NCI-H2081 treated with DMSO at 0.1 percent for 48 hours (cell line): ENCODE results near the gene TMOD2.
A peak's percentile ranks its signal among the peaks of the same experiment; 100 is the strongest.

Experiments
- DNase-seq: peaks from one replicate; lab custom pipeline; 2025; lab: John Stamatoyannopoulos, UW

TMOD2 gene

GRCh38 chr15:51818150-51818549 lies 66.8 kb downstream of the TMOD2 start:
- DNase-seq, result no peak

DNA sequence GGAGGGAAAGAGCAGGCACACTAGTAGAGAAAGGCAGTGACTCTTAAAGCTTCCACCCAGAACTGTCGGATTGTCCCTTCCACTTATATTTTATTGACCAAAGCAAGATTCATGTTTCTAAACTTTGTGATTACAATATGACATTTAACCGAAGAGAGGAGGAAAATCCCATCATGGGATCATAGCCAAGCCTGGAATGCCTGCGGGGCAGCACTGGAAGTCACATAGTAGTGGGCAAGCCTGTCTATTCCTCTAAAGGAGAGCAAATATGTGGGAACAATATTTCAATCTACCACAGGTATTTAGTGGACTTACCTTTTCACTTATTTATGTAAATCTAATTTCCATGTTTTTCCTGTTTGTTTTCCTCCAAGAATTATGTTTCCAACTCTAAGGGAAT lies 74.3 kb downstream of the TMOD2 start:
- no peak for DNase-seq

GRCh38 chr15:51828621-51829375 lies 77.4 kb downstream of the TMOD2 start:
- no peak for DNase-seq

DNA sequence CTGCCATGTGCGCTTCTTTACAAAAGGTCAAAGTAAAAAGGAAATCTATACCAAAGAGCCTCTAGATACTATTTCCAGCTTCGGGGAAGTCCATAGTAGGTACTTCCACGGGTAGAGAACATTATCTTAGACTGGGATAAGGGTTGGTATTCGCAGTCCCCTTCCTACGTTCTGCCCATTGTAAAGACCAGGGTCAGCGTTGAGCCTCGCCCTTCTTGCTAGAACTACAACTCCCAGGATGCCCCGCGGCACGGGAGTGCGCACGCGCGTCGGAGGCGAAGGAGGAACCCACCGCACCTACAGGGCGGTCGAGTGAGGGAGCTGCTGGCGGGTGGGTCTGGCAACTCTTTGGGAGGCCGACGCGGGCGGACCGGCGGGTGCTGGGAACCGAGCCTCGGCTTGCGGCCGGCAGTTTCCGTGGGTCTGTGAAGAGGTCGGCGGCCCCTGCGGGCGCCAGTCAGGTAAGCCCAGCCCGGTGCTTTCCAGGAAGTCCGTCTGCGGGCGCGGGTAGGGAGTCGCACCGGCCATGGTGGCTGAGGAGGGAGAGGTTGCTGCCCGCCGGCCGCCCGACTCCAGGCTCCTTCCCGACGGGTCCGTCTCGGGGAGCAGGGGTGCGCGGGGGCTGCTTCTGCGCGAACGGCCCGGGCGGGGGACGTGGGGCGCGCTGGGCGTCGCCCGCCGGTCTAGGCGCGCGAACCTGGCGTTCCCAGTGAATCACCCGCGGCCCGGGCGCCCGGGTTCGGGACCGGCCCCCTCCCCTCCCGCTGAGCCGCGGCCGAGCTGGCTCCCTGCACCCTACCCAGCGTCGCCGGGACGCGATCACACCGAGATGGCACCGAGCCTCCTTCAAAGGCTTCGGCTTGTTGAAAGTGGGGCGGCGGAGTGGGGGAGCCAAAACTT lies 78.2 kb downstream of the TMOD2 start, which contains the start of gene TMOD3:
TMOD3 (plus strand) TSS at position 278 of the 900 bp plus-strand sequence. CDS start 33,232 bp downstream, outside the sequence.
- peak; percentile 44 for DNase-seq

DNA sequence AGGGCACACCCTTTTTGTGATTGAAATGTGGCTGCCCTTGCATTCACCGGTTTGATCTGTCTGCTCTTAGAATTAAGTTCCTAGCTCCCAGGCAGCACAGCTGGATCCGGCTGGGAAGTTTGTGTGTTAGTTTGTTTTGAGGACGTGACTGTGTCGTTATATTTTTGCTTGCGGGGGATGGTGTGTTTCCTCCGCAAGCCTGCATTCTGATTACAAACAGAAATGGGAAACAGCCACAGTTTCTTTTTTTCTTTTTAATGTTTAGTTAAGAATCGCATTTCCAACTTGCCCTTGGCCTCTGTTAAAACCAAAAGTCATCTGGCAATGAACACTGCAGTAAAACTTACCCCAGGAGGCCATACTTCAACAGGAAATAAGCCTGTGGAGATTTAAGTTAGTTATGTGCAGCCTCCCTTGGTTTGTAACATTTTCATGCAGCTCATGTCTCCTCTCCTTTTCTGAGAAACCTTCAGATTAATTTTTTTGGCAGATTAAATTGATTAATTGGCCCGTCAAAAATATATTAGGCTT lies 78.9 kb downstream of the TMOD2 start:
- no peak for DNase-seq

DNA sequence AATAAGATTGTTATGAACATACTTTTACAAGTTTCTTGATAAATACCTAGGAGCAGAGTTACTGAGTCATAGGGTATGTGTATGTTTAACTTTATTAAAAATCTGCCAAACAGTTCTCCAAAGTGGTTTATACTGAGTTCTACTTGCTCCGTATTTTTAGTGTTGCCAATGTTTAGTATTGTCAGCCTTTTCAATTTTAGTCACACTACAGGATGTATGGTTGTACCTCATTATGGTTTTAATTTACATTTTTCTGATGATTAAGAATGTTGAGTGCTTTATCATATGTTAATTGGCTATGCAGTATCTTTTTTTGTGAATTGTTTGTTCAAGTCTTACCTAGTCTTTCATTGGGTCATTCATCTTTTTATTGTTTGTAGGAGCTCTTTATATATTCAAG lies 82.4 kb downstream of the TMOD2 start:
- no peak for DNase-seq

DNA sequence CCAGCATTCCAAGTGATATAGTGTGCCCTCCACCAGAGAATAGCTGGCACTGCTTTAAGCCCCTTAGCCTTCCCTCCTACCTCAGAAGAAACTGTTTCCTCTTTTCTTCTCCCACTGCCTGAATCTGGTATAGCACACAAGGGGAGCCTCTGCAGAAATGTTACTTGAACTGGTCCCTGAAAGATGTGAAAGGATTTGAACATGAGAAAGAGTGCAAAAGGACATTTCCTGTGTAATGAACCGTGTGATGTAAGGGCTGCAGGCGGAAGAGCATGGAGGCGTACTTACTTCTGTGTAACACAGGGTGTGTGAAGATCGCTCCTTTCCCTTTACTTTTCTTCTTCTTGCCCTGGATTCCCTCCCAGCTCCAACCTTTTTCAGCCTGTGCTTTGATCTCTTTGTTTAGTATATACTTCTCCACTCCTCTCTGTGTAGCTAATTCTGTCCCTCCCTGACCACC lies 86.4 kb downstream of the TMOD2 start:
- no peak for DNase-seq

- DNase-seq, result no peak
These were observed 86.9 kb downstream of the TMOD2 start for GRCh38 chr15:51838270-51838669.

- no peak for DNase-seq
These were observed 89.3 kb downstream of the TMOD2 start for GRCh38 chr15:51840692-51841091.

GRCh38 chr15:51841406-51842040 lies 90.1 kb downstream of the TMOD2 start:
- DNase-seq, result no peak

DNA sequence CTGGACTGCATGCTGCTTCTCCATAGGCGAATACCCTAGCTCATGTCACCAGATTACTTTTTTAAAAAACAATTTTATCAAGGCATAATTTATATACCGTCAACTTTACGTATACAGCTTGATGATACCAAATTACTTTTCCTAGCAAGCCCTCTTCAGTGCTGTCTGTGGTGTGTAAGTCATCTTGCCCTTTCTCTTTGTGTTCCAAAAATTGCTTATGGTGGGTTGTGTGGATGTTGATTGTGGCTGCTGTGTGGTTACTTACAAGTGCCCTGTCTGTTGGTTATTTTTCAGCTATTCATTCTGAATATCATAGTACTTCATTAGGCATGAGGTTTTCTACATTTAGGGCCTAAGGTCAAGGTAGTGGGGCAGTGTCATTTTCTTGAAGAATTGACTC lies 90.9 kb downstream of the TMOD2 start:
- no peak for DNase-seq

GRCh38 chr15:51842852-51843737 lies 91.7 kb downstream of the TMOD2 start:
- no peak for DNase-seq

DNA sequence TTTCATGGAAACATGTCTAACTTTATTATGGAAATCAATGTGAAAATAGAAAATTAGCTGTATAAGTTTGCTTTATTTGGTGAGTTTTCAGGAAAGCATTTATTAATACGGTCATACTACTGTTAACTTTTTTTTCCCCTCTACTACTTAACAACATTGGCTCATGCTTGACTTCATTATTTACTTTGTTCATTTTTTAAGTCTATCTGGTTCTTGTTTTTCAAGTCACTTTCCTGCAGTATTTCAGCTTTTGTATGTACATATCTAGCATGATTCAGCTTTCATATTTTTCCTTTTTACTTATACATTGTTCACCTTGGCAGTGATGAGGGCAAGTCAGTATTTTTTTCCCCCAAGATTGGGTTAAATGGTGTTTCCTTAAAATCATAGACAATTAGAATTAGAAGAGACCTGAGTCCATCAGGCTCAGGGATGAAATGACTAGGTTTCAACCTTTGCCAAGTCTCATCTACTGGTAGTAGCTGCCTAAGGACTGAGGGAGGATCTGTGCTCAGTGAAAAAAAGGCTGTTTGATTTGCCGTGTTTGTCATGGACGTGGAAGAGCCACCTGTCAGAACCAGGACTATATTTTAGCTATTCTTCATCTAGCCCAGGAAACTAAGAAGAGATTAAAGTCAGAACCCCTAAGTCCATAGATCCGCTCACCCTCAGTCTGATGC lies 93.5 kb downstream of the TMOD2 start:
- no peak for DNase-seq

- DNase-seq, result no peak
These were observed 94.7 kb downstream of the TMOD2 start for GRCh38 chr15:51846066-51846462.

DNA sequence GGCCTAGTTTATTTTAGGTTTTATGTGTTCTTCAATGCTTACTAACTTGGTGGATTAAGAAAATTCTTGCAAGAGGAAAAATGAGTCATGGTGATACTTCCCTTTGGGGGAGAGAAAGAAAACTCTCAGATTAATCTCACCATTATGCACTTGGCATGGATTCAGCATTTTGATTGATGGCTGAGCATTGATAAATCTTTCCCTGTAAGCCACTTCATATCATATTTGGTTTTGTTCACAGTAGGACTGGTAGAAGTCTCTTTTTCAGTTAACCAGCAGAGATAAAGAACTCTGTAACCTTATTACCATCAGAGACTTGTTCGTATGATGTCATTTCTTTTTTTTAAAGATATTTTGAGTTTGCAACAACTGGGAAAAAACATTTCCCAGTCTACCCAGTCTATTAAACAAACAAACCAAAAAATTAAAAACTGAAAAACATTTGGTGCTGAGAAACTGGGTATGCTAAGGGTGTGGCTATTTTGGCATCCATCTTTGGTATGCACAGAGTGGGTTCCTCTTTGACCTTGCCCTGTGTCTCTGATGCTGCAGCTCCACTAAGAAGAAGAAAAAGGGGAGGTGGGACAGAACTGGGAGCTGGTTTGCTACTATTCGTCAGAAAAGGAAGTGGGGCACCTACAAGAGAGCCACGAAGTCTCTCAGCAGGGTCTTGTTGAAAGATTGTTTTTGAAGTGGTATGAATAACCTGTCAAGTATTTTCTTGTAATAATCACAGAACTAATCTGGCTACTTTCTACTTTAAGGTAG lies 95.2 kb downstream of the TMOD2 start:
- DNase-seq, result no peak

- no peak for DNase-seq
These were observed 97.4 kb downstream of the TMOD2 start for GRCh38 chr15:51848811-51849210.

GRCh38 chr15:51849860-51850259 lies 98.5 kb downstream of the TMOD2 start:
- no peak for DNase-seq

DNA sequence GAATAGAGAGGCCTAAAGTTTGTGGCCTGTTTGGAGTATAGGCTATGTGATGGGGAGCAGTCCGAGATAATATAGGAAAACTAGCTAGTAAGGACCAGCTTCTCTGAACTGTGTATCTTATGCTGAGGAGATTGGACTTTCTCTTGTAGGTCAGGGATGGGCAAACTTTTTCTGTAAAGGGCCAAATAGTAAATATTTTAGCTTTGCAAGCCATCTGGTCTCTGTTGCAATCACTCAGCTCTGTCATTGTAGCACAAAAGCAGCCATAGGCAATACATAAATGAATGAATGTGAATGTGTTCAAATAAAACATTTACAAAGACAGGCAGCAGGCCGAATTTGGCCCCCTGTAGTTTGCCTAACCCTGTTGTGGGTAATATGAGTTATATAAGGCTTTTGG lies 102.6 kb downstream of the TMOD2 start:
- DNase-seq, result no peak

DNA sequence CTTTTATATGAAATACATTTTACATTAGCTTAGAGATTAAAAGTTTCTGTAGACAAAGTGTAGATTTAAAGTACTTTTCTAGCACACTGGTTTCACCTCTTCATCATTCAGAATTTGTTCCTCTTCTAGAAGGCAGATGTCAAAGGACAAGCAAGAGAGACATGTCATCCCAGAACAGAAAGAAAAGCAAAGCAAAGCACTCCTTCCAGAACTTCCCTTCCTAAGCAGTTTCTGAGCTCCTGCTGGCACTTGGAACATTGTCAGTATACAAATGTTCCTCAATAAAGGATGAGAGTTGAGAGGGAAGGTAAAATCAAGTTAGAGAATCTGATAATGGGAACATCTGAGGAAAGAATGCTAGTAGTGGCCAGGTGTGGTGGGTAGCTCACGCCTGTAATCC lies 104.2 kb downstream of the TMOD2 start:
- no peak for DNase-seq
